ENCODE measurements around the gene SFXN5.
A peak's percentile ranks its signal among the peaks of the same experiment; 100 is the strongest.

The SFXN5 gene

GRCh38 chr2:73043276-73043675 lies 28.2 kb downstream of the SFXN5 start:
- DNase-seq, result no peak

DNA sequence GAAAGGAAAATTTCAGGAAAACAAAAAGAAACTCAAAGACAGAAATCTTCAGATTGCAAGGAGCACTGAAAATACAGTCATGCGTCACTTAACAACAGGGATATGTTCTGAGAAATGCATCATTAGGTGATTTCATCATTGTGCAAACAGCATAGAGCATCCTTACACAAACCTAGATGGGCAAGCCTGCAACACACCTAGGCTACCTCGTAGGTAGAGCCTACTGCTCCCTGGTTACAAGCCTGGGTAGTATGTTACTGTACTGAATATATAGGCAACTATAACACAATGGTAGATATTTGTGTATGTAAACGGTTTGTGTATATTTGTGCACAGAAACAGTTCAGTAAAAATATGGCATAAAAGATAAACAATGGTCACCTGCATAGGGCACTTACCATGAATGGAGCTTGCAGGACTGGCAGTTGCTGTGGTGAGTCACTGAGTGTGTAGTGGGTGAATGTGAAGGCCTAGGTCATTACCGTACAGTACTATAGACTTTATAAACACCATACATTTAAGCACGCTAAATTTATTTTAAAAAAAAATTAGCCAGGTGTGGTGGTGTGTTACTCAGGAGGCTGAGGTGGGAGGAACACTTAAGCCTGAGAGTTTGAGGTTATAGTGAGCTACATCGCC lies 33.4 kb downstream of the SFXN5 start:
- no peak for DNase-seq

DNA sequence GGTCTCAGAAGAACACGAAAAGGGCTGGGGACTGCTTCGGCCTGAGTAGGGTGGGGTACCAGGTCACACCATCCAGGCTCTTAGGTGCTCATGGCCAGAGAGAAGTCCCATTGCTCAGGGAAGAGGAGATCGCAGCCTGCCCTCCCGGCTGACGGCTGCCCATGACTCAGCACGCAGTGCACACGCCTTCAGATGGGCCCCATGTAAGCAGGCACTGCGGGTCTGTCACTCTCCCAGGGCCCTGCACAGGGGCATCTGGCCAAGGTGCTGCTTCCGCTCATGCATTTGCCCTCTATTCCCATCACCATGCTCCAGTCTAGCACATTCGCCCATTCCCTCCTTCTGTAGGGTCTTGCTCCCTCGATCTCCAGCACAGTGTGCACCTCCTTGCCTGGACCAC lies 34.7 kb downstream of the SFXN5 start:
- no peak for DNase-seq

GRCh38 chr2:73035899-73036711 lies 35.4 kb downstream of the SFXN5 start:
- DNase-seq, result no peak

GRCh38 chr2:73034661-73035375 lies 36.7 kb downstream of the SFXN5 start:
- DNase-seq, result no peak

DNA sequence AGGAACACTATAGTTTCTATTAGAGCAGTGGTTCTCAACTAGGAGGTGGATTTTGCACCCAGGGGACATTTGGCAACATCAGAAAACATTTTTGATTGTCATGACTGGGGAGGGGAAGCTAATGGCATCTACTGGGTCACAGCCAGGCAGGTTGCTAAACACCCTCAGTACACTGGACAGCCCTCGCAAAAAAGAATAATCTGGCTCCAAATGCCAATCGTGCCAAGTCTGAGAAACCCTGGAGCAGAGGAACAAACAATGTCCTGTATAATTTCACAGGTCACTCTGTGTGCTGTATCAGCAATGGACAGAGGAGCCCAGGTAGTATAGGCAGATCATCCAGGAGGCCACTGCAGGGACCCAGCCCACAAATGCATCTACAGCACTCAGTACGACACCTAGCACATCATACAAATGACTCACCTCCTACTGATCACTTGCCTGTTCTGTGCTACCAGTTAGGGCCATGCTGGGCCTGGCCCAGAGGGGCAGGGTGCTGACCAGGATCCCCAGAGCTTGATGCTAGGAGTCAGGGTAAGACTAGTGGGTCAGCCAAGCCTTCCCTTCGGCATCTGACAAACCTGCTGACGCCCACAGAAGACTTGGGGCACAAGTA lies 37.6 kb downstream of the SFXN5 start:
- no peak for DNase-seq

DNA sequence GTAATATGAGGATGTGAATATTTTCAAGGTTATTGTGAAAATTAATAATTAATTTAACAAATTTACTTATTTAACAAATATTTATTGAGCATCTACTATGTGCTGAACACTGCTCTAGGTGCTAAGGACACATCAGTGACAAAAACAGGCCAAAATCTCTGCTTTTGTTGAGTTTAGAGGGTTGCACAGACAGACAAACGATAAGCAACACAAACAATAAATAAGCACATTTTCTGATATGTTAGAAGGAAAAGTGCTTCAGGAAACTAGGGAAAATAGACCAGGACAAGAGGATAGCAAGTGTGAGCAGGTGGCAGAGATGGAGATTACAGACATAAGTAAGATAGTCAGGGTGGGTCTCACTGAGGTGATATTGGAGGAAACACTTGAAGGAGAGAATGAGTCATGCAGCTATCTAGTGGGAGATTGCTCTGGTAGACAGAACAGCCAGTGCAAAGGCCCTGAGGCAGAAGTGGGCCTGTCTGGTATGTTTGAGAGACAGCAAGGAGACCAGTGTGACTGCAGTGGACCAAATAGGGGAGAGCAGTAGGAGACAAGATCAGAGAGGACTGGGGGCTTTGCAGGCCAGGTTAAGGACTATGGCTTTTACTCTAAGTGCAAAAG lies 38.3 kb downstream of the SFXN5 start:
- DNase-seq, result no peak

DNA sequence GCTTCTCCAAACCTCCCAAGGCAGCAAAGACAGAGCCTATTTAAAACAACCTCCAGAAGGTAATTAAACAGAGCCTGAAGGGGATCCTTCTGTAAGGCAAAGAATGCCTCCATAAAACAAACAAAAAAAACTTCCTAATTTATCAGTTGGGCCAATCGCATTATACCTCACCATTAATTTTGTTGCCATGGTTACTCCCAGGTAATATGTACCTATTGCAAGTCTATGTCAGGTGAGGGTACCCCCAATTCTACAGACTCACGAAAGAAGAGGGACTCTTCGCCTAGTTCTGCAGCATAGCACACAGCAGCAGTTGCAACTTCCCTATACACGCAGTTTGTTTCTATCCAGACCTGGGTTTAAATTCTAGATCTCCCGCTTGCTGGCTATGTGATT lies 38.8 kb downstream of the SFXN5 start:
- DNase-seq, result no peak

DNA sequence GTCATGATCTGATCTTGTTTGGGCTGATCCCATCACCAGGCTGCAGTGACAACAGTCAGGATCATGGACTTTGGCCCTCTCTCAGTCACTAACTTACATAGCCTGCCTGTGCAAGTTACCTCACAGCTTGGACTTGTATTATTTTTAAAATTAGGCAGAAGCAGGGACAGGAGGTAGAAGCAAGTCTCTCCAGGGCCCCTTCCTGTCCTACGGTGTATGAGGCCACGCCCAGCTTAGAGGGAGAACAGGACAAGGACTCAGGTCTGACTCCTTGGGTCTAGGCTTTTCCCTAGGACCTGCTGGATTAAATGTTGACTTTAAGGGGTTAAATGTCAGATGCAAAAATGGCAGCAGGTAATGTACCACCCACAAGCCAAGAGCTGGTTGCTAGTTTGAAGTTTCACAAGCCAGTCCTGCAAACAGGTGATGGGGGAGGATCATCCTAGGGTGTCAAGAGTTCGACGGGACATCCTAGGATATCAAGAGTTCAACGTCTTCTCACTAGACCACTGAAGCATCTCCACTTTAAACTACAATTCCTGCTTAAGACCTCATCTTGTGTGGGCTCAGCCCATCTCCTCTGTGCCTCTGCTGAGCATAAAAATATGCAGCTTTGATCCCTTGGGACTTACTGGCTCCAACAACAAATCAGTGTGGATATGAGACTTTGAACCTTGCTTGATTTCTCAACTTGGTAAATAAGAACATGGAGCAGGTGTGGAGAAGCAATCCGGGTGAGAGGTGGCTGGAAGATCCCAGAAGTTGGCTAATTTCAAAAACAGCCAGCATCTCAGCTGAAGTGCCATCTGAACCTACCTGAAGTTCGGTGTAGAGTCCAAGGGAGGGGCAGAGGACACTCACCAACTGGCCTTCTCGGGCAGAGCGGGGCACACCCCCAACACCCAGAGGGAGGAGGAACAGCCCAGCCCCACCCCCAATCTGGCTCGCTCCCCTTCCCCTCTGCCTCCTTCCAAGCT lies 39.5 kb downstream of the SFXN5 start:
- DNase-seq, result no peak

GRCh38 chr2:73031095-73031678 lies 40.3 kb downstream of the SFXN5 start:
- no peak for DNase-seq

DNA sequence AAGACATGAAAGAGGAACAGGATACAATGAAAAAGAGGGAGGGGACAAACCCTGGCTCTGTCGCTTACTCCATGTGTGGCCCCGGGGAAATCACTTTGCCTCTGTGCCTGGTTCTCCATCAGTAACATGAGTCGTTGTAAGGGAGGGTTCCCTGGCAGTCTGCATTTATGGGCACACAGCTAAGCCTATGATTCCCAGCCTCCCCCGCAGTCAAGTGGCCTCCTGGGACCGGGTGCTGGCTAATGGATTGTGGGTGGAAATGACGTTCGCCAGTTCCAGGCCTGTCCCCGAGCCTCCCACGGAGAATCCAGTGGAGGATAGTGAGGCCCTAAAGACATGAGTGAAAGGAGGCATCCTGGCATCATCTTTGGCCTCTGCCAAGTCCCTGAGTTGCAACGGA lies 42.7 kb downstream of the SFXN5 start:
- no peak for DNase-seq

GRCh38 chr2:73027340-73027739 lies 44.2 kb downstream of the SFXN5 start:
- no peak for DNase-seq

- no peak for DNase-seq
These were observed 48.0 kb downstream of the SFXN5 start for GRCh38 chr2:73023497-73023896.

GRCh38 chr2:73022024-73022568 lies 49.4 kb downstream of the SFXN5 start:
- DNase-seq, result no peak

GRCh38 chr2:73021371-73022010 lies 50.0 kb downstream of the SFXN5 start:
- no peak for DNase-seq

DNA sequence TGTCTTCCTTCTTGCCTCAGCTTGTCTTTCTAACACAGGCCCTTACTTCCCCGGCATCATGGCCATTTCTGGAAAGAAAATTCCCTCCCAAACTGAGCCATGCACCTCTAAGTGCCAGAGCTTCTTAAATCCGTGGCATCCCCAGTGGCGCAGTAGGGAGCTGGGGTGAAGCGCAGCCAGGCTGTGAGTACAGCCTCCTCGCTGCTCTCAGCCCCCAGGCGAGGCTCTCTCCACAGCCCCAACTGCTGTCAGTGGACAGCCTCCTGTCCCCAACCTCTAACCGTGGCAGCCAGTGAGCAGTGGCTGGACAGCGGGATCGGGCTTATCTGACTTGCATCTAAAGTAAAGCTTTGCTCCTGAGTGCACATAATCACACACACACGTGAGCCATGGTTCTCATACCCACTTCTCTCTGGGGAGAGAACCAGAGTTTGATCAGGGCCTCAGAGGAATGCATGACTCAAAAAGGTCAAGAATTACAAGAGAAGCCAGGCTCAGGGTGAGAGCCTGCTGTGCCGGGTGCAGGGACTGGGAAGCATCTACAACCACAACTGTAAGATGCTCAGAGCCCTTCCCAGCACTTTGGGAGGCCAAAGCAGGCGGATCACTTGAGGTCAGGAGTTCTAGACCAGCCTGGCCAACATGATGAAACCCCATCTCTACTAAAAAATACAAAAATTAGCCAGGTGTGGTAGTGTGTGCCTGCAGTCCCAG lies 50.7 kb downstream of the SFXN5 start:
- peak; percentile 49 for DNase-seq

GRCh38 chr2:73020306-73020656 lies 51.2 kb downstream of the SFXN5 start:
- peak; percentile 41 for DNase-seq

GRCh38 chr2:73018188-73018825 lies 53.2 kb downstream of the SFXN5 start:
- DNase-seq, result no peak

- DNase-seq, result no peak
These were observed 57.6 kb downstream of the SFXN5 start for GRCh38 chr2:73013936-73014335.
